Neural progenitor cell (in vitro differentiated cells): ENCODE measurements around the gene CWC25. TPM values are rescaled to one million over a fixed set of nuclear protein-coding genes. Genes with fewer than 3 reads are reported as not detected.
A peak's percentile ranks its signal among the peaks of the same experiment; 100 is the strongest.

Source experiments
- DNase-seq: peaks from one replicate; pipeline ENCODE4 v3.0.0-alpha.2; 2016; ENCODE audit warnings: low spot score
- H2AFZ ChIP-seq: fragments of 200-600 bp; sonication (generic); replicated peaks from 2 replicates; pipeline ENCODE4 v1.6.1; 2016; ENCODE audit warnings: antibody characterized with exemption
- H3F3A ChIP-seq: fragments of 200-600 bp; sonication (generic); 2 replicates; pipeline ENCODE4 v1.6.1; 2016; ENCODE audit warnings: antibody characterized with exemption, low read depth
- H3K27ac ChIP-seq: fragments of 200-600 bp; sonication (generic); 2 replicates; pipeline ENCODE4 v1.5.1; 2016; ENCODE audit warnings: mild to moderate bottlenecking
- H3K27me3 ChIP-seq: fragments of 200-600 bp; sonication (generic); 2 replicates; pipeline ENCODE4 v1.6.1; 2016; ENCODE audit warnings: mild to moderate bottlenecking, moderate library complexity
- H3K36me3 ChIP-seq: fragments of 200-600 bp; sonication (generic); 2 replicates; pipeline ENCODE4 v1.5.1; 2016
- H3K4me1 ChIP-seq: fragments of 200-600 bp; sonication (generic); 2 replicates; pipeline ENCODE4 v1.6.1; 2016; ENCODE audit warnings: mixed run types
- H3K4me2 ChIP-seq: fragments of 200-600 bp; sonication (generic); 2 replicates; pipeline ENCODE4 v1.6.1; 2016
- H3K4me3 ChIP-seq: fragments of 200-600 bp; sonication (generic); 2 replicates; pipeline ENCODE4 v1.5.1; 2016
- H3K79me2 ChIP-seq: fragments of 200-600 bp; sonication (generic); 2 replicates; pipeline ENCODE4 v1.6.1; 2016; ENCODE audit warnings: low read depth
- H3K9ac ChIP-seq: fragments of 200-600 bp; sonication (generic); 2 replicates; pipeline ENCODE4 v1.6.1; 2016
- H3K9me3 ChIP-seq: fragments of 200-600 bp; sonication (generic); 2 replicates; pipeline ENCODE4 v1.5.1; 2016; ENCODE audit warnings: low read depth
- H4K20me1 ChIP-seq: fragments of 200-600 bp; sonication (generic); 2 replicates; pipeline ENCODE4 v1.6.1; 2016; ENCODE audit warnings: low read depth
- H3K27ac Mint-ChIP-seq: 3 replicates; pipeline ENCODE4 v1.8.0; 2021; ENCODE audit warnings: mixed read lengths
- H3K27me3 Mint-ChIP-seq: 2 replicates; pipeline ENCODE4 v1.8.0; 2022; ENCODE audit warnings: low read depth, mild to moderate bottlenecking, inconsistent platforms, moderate library complexity, mixed read lengths; ENCODE audit not compliant: insufficient read depth
- H3K36me3 Mint-ChIP-seq: 3 replicates; pipeline ENCODE4 v1.8.0; 2021; ENCODE audit warnings: mixed read lengths
- H3K4me1 Mint-ChIP-seq: 3 replicates; pipeline ENCODE4 v1.8.0; 2021; ENCODE audit warnings: mixed read lengths
- H3K4me3 Mint-ChIP-seq: 3 replicates; pipeline ENCODE4 v1.8.0; 2021; ENCODE audit warnings: mild to moderate bottlenecking, moderate library complexity, mixed read lengths
- H3K9me3 Mint-ChIP-seq: 3 replicates; pipeline ENCODE4 v1.8.0; 2020; ENCODE audit warnings: mixed read lengths
- EZH2 ChIP-seq: fragments of 200-600 bp; sonication (generic); IDR thresholded peaks from 2 replicates; pipeline ENCODE4 v1.6.1; 2017; ENCODE audit warnings: antibody characterized with exemption, mild to moderate bottlenecking, moderate library complexity
- EZH2phosphoT487 ChIP-seq: fragments of 200-600 bp; sonication (generic); IDR thresholded peaks from 2 replicates; pipeline ENCODE4 v1.6.1; 2017; ENCODE audit warnings: antibody characterized with exemption
- total RNA-seq: library from RNA; depleted of rRNA; stranded (reverse); fragments of >200 nt; gene quantifications from 2 replicates; pipeline ENCODE4 v1.2.3, GENCODE V29; 2015; ENCODE audit warnings: low replicate concordance
- TF ChIP-seq, protein P1 (sequence below): fragments of 200-600 bp; sonication (generic); IDR thresholded peaks from 2 replicates; pipeline ENCODE4 v1.5.1; 2017; ENCODE audit warnings: antibody characterized with exemption, mild to moderate bottlenecking

The CWC25 gene
- total RNA-seq, 1 donor from 2014 or later = 19.2 TPM

DNA sequence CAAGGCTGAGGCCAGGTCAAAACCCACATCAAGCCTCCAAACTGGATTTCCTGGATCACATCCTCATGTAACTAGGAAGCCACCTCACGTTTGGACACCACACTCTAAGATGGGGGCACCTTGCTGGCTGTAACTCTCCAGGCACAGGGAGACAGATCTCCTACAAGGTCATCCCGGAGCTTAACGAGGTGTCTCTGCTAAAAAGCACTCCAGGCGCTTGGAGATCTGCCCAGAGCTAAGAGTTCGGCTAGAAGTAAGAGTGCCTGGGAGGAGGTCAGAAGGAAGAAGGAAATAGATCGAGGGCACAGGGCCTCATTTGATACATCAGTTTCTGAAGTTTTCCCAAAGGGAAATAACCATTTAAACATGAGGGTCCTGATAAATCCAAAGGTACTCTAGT is 56.7 kb downstream of the CWC25 start:
- no peak overlapping the region for H3K9ac ChIP-seq
- peaks cover 12% of the 10 kb centered on the region for H3F3A ChIP-seq
- no peak for TF ChIP-seq EZH2phosphoT487
- TF ChIP-seq, protein P1, sequence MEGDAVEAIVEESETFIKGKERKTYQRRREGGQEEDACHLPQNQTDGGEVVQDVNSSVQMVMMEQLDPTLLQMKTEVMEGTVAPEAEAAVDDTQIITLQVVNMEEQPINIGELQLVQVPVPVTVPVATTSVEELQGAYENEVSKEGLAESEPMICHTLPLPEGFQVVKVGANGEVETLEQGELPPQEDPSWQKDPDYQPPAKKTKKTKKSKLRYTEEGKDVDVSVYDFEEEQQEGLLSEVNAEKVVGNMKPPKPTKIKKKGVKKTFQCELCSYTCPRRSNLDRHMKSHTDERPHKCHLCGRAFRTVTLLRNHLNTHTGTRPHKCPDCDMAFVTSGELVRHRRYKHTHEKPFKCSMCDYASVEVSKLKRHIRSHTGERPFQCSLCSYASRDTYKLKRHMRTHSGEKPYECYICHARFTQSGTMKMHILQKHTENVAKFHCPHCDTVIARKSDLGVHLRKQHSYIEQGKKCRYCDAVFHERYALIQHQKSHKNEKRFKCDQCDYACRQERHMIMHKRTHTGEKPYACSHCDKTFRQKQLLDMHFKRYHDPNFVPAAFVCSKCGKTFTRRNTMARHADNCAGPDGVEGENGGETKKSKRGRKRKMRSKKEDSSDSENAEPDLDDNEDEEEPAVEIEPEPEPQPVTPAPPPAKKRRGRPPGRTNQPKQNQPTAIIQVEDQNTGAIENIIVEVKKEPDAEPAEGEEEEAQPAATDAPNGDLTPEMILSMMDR = no peak
- no peak for TF ChIP-seq EZH2
- no peaks in the 10 kb centered on the region for H3K4me1 ChIP-seq
- no peaks in the 10 kb centered on the region for H3K9me3 ChIP-seq
- no peaks in the 10 kb centered on the region for H3K36me3 ChIP-seq
- no peaks in the 10 kb centered on the region for H3K9me3 Mint-ChIP-seq
- no peak overlapping the region for H2AFZ ChIP-seq
- H3K4me3 Mint-ChIP-seq = no peak overlapping the region
- no peak overlapping the region for H3K4me2 ChIP-seq
- H4K20me1 ChIP-seq = peaks cover 12% of the 10 kb centered on the region
- peaks cover 30% of the 10 kb centered on the region for H3K36me3 Mint-ChIP-seq
- no peak for DNase-seq
- H3K79me2 ChIP-seq = no peaks in the 10 kb centered on the region
- H3K4me1 Mint-ChIP-seq = peaks cover 3% of the 10 kb centered on the region
- no peak overlapping the region for H3K27ac ChIP-seq
- H3K4me3 ChIP-seq = no peak overlapping the region
- no peaks in the 10 kb centered on the region for H3K27me3 Mint-ChIP-seq
- H3K27ac Mint-ChIP-seq = no peak overlapping the region
- H3K27me3 ChIP-seq = no peaks in the 10 kb centered on the region

DNA sequence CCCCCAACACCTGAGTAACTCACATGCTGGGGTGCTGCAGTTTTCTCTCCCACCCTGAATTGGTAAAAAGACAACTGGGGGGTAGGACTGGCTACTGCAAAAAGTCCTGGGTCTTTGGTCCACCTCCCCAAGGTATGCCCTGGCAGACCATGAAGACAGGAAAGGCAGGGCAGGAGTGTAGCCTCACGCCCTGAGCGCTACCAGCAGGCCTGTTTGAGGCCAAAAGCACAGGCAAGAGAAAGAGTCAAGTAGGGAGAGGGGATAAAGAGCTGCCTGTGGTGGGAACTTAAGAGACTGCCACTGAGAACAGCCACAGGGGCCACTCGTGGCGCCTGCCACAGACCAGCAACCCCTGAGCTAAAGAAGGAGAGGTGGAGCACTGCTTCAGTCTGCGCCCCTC is 58.8 kb downstream of the CWC25 start:
- H3K36me3 Mint-ChIP-seq = peaks cover 27% of the 10 kb centered on the region
- H3K27ac Mint-ChIP-seq = no peak overlapping the region

DNA sequence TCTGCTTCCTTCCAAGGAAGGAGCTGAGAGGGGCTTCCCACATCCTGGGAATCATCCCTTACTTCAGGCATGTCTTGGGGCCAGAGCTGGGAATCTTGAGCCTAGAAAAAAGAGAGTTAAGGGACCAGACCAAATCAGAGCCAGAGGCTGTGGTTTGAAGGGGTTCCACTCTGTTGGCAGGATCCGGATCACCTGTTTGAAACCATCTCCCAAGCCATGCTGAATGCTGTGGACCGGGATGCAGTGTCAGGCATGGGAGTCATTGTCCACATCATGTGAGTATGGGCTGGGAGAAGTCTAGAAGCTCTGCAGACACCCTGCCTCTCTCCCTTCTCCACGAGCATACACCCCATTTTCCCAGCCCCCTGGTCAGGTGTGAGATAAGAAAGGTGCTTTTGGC is 62.9 kb downstream of the CWC25 start:
- no peak overlapping the region for H3K27ac ChIP-seq
- H3K4me2 ChIP-seq = no peak overlapping the region
- no peaks in the 10 kb centered on the region for H3K79me2 ChIP-seq
- no peaks in the 10 kb centered on the region for H3K27me3 ChIP-seq
- Mint-ChIP-seq H3K27me3 (no peaks in the 10 kb centered on the region), H3K36me3 (peaks cover 20% of the 10 kb centered on the region), H3K9me3 (no peaks in the 10 kb centered on the region), H3K4me3 (no peak overlapping the region), H3K4me1 (peaks cover 3% of the 10 kb centered on the region), H3K27ac (no peak overlapping the region)
- no peak overlapping the region for H3K4me3 ChIP-seq
- H3K9me3 ChIP-seq = no peaks in the 10 kb centered on the region
- no peak for DNase-seq
- no peaks in the 10 kb centered on the region for H3K36me3 ChIP-seq
- peaks cover 22% of the 10 kb centered on the region for H4K20me1 ChIP-seq
- H2AFZ ChIP-seq = no peak overlapping the region
- peaks cover 25% of the 10 kb centered on the region for H3F3A ChIP-seq
- no peak overlapping the region for H3K9ac ChIP-seq
- H3K4me1 ChIP-seq = no peaks in the 10 kb centered on the region
- no peak for TF ChIP-seq EZH2phosphoT487
- TF ChIP-seq, protein P1 = no peak
- TF ChIP-seq EZH2 = no peak

More for the DNA sequence above, 58.8 kb downstream of the CWC25 start:
- H3K4me2 ChIP-seq = no peak overlapping the region
- peaks cover 3% of the 10 kb centered on the region for H3K4me1 Mint-ChIP-seq
- no peak overlapping the region for H3K9ac ChIP-seq
- peak overlapping the region; percentile 75 for H3K4me3 Mint-ChIP-seq
- H3K9me3 ChIP-seq = no peaks in the 10 kb centered on the region
- no peaks in the 10 kb centered on the region for H3K27me3 ChIP-seq
- H3K27ac ChIP-seq = no peak overlapping the region
- TF ChIP-seq, protein P1 = no peak
- H3K36me3 ChIP-seq = no peaks in the 10 kb centered on the region
- H3K79me2 ChIP-seq = no peaks in the 10 kb centered on the region
- H3K4me1 ChIP-seq = no peaks in the 10 kb centered on the region
- H3K9me3 Mint-ChIP-seq = no peaks in the 10 kb centered on the region
- H2AFZ ChIP-seq = no peak overlapping the region
- no peak overlapping the region for H3K4me3 ChIP-seq
- no peaks in the 10 kb centered on the region for H3K27me3 Mint-ChIP-seq
- peaks cover 21% of the 10 kb centered on the region for H4K20me1 ChIP-seq
- DNase-seq = no peak
- peaks cover 19% of the 10 kb centered on the region for H3F3A ChIP-seq

DNA sequence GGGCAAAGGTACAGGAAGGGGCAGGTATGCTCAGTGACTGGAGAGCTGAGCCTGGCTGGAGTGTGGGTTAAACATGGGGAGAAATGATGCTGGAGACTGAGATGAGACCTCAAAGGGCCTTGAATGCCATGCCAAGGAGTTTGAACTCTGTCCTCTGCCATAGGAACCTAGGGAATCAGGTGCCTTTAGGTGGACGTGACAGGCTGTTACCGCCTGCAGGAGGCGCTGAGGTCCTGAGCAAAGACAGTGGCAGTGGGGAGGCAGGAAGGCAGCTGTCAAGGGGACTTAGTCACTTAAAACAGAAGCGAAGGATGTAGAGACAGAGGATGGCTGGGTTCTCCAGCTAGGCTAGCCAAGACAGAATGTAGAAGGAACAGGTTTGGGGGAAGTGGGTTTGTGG is 63.5 kb downstream of the CWC25 start:
- Histone ChIP-seq H3K4me1 (no peaks in the 10 kb centered on the region), H3K9ac (no peak overlapping the region), H3K4me3 (no peak overlapping the region), H4K20me1 (peaks cover 22% of the 10 kb centered on the region), H2AFZ (no peak overlapping the region), H3K27ac (no peak overlapping the region), H3K9me3 (no peaks in the 10 kb centered on the region), H3K36me3 (no peaks in the 10 kb centered on the region), H3F3A (peaks cover 25% of the 10 kb centered on the region), H3K79me2 (no peaks in the 10 kb centered on the region), H3K4me2 (no peak overlapping the region), H3K27me3 (no peaks in the 10 kb centered on the region)
- TF ChIP-seq EZH2 (no peak), EZH2phosphoT487 (no peak)
- TF ChIP-seq, protein P1 = peak; percentile 67
- no peak overlapping the region for H3K4me3 Mint-ChIP-seq
- H3K4me1 Mint-ChIP-seq = no peaks in the 10 kb centered on the region
- H3K9me3 Mint-ChIP-seq = no peaks in the 10 kb centered on the region
- H3K36me3 Mint-ChIP-seq = peaks cover 18% of the 10 kb centered on the region
- DNase-seq = peak; percentile 71
- no peak overlapping the region for H3K27ac Mint-ChIP-seq
- no peaks in the 10 kb centered on the region for H3K27me3 Mint-ChIP-seq
